Neural progenitor cell (in vitro differentiated cells): Measurements from ENCODE around the gene PLXNA4.

Source experiments
- CTCF ChIP-seq: fragments of 200-600 bp; sonication (generic); IDR thresholded peaks from 2 replicates; pipeline ENCODE4 v1.5.1; 2017; ENCODE audit warnings: antibody characterized with exemption, mild to moderate bottlenecking
- EZH2 ChIP-seq: fragments of 200-600 bp; sonication (generic); IDR thresholded peaks from 2 replicates; pipeline ENCODE4 v1.6.1; 2017; ENCODE audit warnings: antibody characterized with exemption, mild to moderate bottlenecking, moderate library complexity

DNA sequence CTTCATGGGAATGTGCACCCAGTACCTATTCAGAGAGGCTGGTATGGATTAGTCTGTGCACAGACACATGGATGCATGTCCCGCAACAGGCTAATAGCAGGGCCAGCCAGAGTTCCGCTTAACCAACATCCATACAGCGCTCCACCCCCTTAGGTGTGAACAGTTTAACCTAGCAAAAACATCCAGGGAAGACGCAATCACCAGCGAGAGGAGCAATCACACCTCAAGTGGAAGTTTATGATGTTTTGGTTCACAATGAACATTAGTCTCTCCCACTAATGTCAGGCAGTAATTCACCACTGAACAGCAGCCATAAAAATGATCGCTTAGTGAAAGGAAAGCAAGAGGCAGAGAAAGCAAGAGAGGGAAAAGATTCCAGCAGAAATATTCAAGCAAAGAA, 91.1 kb downstream of the PLXNA4 start:
- no peak for TF ChIP-seq CTCF
- no peak for TF ChIP-seq EZH2
